Peyer's patch (tissue), 4 donors: Measurements from ENCODE around the gene SMC3.

Source experiments
- POLR2A ChIP-seq, 2 donors: fragments of 450-650 bp; IDR thresholded peaks; one replicate each; pipeline ENCODE4 v1.5.1; 2017; ENCODE audit warnings: antibody characterized with exemption in 2 of 2, mild to moderate bottlenecking in 2 of 2, moderate library complexity in 2 of 2
- TF ChIP-seq, protein P1 (sequence below), 6 experiments: fragments of 450-650 bp in 4 of 6; fragments of 200-600 bp in 2 of 6; sonication (generic) in 1 of 6; IDR thresholded peaks; one replicate each; pipeline ENCODE4 v1.5.1; 2017 to 2019; ENCODE audit warnings: antibody characterized with exemption in 6 of 6, mild to moderate bottlenecking in 3 of 6, moderate library complexity in 1 of 6

DNA sequence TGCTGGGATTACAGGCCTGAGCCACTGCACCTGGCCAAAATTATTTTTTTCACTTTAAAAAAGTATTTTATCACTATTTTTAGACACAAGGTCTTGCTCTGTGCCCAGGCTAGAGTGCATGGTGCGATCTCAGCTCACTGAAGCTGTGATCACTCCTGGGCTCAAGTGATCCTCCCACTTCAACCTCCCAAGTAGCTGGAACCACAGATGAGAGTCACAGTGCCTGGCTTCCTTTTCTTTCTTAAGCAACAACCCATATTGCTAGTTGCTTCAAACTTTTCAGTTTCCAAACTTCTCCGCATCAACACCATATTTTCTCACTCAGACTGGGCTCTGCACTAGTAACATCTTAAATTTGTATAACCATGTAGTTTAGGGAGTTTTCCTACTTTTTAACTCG is 9.5 kb upstream of the SMC3 start:
- TF ChIP-seq, protein P1, sequence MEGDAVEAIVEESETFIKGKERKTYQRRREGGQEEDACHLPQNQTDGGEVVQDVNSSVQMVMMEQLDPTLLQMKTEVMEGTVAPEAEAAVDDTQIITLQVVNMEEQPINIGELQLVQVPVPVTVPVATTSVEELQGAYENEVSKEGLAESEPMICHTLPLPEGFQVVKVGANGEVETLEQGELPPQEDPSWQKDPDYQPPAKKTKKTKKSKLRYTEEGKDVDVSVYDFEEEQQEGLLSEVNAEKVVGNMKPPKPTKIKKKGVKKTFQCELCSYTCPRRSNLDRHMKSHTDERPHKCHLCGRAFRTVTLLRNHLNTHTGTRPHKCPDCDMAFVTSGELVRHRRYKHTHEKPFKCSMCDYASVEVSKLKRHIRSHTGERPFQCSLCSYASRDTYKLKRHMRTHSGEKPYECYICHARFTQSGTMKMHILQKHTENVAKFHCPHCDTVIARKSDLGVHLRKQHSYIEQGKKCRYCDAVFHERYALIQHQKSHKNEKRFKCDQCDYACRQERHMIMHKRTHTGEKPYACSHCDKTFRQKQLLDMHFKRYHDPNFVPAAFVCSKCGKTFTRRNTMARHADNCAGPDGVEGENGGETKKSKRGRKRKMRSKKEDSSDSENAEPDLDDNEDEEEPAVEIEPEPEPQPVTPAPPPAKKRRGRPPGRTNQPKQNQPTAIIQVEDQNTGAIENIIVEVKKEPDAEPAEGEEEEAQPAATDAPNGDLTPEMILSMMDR (IDR thresholded peaks at IDR 0.05): no peak
- TF ChIP-seq POLR2A (IDR thresholded peaks at IDR 0.05): no peak
